ENCODE data around the gene HOMER3.
"Not testable (repeated sequence)": the region's sequence is repeated elsewhere in the genome, so short reads cannot be mapped to it uniquely, and the experiment has no call there.

HOMER3 gene

DNA sequence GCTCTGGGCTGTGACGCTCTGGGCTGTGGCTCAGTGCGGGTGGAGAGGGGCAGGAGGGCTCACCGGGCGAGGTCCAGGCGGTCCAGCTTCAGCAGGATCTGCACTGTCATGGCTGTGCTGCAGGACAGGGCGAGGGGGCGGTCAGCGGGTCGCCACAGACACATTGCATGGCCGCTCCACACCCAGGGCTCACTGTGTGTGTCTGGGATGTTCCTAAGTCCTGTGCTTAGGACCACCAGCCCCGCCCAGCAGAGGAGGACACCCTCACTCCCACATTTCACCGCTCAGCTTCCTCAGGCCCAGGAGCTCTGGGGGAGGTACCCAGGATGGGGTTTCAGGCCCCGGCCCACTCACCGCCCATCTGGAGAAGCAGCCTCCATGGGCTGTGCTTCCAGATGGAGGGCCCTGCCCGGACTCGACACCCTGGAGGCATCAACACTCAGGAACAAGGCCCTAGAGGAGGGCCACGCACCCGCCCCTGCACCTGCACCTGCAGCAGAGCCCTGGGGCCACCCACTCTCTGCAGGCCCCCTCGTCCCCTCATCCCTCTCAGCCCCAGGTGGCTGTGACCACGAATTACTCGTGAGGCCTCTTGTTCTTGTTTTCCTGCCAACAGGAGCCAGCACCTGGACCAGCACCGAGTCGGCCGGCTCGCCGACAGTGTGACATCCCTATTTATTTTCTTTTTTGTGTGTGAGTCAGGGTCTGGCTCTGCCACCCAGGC lies 35.3 kb downstream of the HOMER3 start:
- Histone ChIP-seq H3K27ac (no peak overlapping the region), H3K4me3 (no peak overlapping the region)

GRCh38 chr19:18905058-18905456 lies 36.0 kb downstream of the HOMER3 start:
- H3K4me3 ChIP-seq: no peak overlapping the region
- no peak overlapping the region for H3K27ac ChIP-seq

DNA sequence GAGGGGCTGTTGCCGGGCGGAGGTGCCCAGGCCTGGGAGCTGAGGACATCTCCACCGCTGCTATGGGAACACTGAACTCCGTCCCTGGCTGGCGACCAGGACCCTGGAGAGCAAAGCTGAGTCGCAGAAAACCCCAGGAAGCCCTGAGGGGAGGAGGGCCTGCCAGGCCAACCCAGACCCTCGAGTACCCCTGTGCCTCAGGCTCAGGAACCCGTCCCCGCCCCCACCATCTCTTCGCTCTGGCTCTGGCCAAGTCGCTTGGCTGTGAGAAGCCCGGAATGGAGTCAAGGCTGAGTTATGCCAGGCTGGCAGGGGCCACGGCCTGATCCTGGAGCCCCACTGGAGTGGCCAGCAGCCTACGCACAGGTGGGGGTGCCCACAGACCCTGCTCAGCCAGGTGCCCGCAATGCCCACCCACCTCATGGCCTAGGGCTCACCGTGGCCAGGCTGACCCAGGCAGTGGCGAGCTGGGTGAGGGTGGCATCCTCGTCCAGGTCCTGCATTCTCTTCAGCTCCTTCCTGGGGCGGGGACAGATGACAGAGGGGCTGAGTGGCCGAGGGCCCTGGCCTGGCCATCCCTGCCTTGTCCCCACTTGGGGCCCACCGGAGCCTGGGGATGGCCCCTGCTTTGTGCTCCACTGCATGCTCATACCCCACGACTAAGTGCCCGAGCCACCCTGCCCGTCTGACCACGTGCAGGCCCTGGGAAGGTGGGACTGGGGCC lies 36.5 kb downstream of the HOMER3 start:
- no peak overlapping the region for H3K27ac ChIP-seq
- no peak overlapping the region for H3K4me3 ChIP-seq

DNA sequence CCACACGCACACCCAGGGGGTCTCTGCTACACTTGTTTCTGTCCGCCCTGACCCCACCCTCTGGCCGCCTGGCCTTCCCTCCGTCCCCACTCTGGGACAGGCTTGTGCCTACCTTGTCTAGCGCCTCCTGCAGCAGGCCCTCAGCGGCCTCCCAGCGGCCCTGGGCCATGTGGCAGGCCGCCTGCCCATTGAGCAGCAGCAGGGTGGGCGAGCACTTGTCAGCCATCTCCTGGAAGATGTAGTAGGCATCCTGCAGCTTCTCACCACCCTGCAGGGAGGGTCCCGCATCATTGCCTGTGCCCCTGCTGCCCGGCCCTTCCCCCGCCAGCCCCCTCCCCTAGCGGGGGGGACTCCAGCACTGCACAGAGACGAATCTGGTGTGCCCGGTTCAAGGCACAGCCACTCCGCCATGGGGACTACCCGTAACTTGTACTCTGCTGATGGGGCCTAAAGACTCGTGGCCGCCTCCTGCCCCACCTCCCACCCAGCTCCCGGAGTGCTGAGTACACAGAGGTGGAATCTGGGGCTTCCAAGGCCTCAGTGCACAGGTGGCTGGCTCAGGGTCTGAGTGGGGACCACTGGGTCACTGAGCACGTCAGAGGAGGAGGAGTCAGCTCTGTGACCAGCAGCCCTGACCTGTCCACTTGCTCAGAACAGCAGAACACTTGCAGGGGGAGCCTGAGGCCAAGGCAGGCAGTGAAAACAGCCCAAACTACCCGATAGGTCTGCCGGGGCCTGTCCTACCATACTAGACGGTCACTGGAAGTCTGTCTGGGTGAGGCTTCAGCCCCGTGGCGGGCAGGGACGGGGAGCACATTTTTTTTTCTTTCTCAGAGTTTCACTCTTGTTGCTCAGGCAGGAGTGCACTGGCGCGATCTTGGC lies 37.6 kb downstream of the HOMER3 start:
- no peak overlapping the region for H3K4me3 ChIP-seq
- H3K27ac ChIP-seq: no peak overlapping the region

GRCh38 chr19:18902519-18902918 lies 38.5 kb downstream of the HOMER3 start:
- H3K4me3 ChIP-seq, H3K27ac ChIP-seq: not testable (repeated sequence)

DNA sequence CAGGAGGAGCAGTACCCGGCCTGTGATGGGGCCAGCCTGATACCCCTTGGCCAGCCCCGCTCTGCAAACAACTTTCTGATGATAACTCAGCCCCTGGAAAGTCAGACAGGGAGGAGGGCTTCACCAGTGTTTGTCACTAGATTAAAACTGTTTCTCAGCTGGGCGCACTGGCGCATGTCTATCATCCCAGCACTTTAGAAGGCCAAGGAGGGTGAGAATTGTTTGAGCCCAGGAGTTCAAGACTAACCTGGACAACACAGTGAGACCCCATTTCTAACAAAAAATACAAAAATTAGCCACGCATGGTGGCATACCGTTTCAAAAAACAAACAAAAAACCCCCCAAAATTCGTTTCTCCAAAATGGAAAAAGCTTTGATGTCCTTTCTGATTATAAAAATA lies 39.5 kb downstream of the HOMER3 start:
- H3K4me3 ChIP-seq: no peak overlapping the region
- no peak overlapping the region for H3K27ac ChIP-seq

GRCh38 chr19:18900700-18901481 lies 40.1 kb downstream of the HOMER3 start:
- Histone ChIP-seq H3K4me3 (no peak overlapping the region), H3K27ac (no peak overlapping the region)

GRCh38 chr19:18899624-18900560 lies 41.1 kb downstream of the HOMER3 start:
- Histone ChIP-seq H3K27ac (no peak overlapping the region), H3K4me3 (no peak overlapping the region)

DNA sequence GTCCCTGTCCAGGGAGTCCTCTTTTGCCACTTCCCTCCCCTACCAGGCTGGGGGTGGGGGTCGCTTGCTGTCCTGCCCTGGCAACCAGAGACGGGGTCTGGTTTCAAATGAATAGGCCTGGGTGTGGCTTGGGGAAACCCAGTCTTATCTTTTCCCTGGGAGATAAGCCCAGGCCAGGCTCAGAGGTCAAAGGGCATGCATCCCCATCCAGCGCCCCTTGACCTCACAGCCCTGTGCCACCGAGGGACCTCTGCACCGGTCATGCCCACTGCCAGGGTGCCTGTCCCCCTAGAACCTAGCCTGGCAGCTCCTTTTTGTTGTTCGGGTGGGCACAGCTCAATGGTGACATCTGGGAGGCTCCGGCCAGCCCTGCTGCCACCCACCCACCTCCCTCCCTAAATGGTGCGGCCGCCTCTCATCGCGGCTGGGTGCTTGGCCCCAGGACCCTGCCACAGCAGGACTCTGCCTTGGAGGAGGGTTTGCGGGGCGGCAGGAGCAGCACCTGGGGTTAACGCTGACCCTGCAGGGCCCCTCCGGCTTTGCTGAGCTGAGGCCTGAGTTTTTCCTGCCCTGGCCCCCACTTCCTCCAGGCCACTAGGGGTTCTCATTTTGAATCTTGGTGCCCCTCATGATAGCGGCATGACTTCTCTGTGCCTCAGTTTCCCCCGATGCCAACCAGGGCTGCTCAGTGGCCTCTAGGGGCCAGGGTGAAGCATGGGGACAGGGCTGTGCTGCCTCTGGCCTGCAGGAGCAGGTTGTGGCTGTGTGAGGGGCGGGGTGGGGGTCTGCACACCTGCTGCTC lies 42.2 kb downstream of the HOMER3 start:
- H3K27ac ChIP-seq: no peak overlapping the region

DNA sequence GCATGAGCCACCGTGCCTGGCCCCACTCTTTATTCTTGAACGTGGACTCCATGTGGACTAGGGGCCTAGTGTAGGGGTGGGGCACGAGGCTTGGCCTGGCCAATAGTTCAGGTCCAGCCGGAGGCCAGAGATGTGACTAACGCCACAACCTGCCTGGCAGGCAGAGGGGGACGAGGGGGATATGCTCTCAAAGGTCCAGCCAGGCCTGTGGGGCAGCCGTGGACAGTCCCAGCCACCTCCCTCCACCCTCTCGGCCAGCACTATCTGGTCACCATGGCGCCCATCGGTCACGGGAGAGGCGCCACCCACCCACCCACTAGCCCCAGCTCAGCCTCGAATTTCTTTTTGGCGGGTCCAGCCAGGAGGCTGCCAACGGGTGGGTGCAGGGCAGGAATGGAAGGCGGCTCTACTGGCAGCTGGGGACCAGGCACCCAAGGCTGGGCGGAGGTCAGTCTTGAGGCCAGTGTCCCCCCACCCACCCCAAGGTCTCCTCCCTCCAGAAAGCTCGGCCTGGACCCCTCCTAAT lies 42.9 kb downstream of the HOMER3 start:
- no peak overlapping the region for H3K27ac ChIP-seq
- no peak overlapping the region for H3K4me3 ChIP-seq

More for the DNA sequence above, 42.2 kb downstream of the HOMER3 start:
- no peak overlapping the region for H3K4me3 ChIP-seq

- no peak overlapping the region for H3K27ac ChIP-seq
- H3K4me3 ChIP-seq: no peak overlapping the region
Measured at GRCh38 chr19:18897094-18898029, 43.7 kb downstream of the HOMER3 start.

DNA sequence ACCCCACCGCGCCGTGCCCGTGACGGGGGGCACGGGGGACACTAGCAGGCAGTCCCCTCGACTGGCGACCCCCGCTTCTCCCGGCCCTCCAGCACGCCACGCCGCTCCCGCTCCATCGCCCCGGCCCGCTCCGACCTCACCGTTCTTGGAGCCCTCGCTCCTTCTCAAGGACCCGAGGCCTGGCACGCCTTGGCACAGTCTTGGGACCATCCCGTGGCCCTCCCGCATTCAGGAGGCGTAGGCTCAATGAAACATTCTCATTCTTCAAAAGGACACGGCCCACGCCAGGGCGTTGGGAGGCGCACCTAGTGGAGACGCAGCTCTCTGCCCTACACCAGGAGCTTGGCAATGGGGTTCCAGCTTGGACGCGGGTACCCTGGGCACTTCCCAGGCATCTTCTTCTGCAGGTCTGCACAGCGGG lies 44.6 kb downstream of the HOMER3 start:
- Histone ChIP-seq H3K4me3 (peak overlapping the region in 1 of 7 experiments; percentile 24), H3K27ac (no peak overlapping the region)

GRCh38 chr19:18895824-18896341 lies 45.1 kb downstream of the HOMER3 start, which contains the start of gene CERS1:
Gene CERS1, minus strand, starts transcription at chr19:18896158. Its CDS starts 86 bp downstream, at chr19:18896072.
- Histone ChIP-seq H3K4me3 (peak within 1 kb of the TSS in 4 of 7 experiments; percentile 13 to 38 (median 32)), H3K27ac (no peak within 1 kb of the TSS)

GRCh38 chr19:18895038-18895823 lies 45.8 kb downstream of the HOMER3 start:
- no peak overlapping the region for H3K27ac ChIP-seq
- H3K4me3 ChIP-seq: peak overlapping the region in 4 of 7 experiments; percentile 13 to 38 (median 32)

Data from skin epidermis (tissue), 12 donors.